ENCODE data around the gene TBKBP1.
A peak's percentile ranks its signal among the peaks of the same experiment; 100 is the strongest.

TBKBP1 gene

DNA sequence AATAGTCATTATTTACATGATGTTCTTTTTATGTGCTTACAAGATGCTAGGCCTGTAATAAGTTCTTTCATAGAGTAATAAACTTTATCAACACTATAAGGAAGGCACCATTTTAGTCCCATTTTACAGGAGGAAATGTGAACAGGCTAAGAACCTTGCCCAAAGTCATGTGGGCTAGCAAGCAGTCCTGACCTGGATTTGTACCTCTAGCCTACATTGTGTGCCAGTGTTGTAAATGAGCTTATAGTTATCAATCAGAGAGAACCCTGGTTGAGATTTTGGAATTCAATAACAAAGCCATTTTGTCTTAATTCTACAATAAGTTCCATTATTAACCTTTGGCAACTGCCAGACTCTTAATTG, 6.7 kb upstream of the TBKBP1 start:
- Mint-ChIP-seq H3K4me1 (ENCODE audit: low read depth) (peaks cover 12% of the 10 kb centered on the region), H3K36me3 (peaks cover 3% of the 10 kb centered on the region), H3K9me3 (ENCODE audit: low read depth) (no peaks in the 10 kb centered on the region), H3K27me3 (no peaks in the 10 kb centered on the region), H3K4me3 (no peak overlapping the region), H3K27ac (peak overlapping the region; percentile 22)

DNA sequence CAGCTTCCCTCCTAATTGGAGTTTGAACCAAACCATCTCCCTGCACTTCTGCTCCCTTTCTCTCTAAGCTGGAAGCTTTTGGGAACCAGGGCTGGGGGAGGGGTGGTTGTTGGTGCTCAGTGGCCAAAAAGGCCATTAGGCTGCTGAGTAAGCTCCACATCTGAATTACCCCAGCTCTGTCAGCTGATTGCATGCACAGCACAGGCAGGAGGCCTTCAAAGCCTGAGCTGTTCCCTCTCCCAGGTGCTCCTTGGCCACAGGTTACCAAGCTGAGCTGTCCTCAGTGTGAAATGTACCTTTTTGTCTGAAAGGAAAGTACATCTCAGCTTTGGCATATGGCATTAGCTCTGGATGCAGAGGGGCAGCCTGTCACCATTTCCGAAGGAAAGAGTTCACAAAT, 6.2 kb upstream of the TBKBP1 start:
- Mint-ChIP-seq H3K4me1 (ENCODE audit: low read depth) (peaks cover 16% of the 10 kb centered on the region), H3K4me3 (no peak overlapping the region), H3K27me3 (no peaks in the 10 kb centered on the region), H3K9me3 (ENCODE audit: low read depth) (no peaks in the 10 kb centered on the region), H3K27ac (no peak overlapping the region), H3K36me3 (peaks cover 3% of the 10 kb centered on the region)

DNA sequence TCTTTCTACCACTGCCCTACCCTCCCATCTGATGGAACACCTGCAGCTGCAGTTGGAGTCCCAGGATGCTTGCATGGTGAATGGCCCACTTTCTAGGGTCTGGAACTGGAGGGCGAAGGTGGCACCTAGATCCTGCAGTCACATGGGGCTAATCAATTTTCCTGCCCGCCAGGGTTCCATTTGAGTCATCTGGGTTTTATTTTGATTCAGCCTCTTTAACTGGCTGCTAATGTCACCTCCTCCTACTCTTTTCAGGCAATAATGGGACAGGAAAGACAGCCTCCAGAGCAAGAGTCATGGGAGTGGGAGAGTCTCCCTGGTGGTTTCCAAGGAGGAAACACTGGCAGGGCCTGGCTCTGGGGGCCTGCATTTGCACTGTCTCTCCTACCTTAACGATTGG, 3.8 kb upstream of the TBKBP1 start:
- Mint-ChIP-seq H3K9me3 (ENCODE audit: low read depth) (no peaks in the 10 kb centered on the region), H3K36me3 (no peaks in the 10 kb centered on the region), H3K27ac (no peak overlapping the region), H3K4me3 (no peak overlapping the region), H3K4me1 (ENCODE audit: low read depth) (peaks cover 28% of the 10 kb centered on the region), H3K27me3 (no peaks in the 10 kb centered on the region)

DNA sequence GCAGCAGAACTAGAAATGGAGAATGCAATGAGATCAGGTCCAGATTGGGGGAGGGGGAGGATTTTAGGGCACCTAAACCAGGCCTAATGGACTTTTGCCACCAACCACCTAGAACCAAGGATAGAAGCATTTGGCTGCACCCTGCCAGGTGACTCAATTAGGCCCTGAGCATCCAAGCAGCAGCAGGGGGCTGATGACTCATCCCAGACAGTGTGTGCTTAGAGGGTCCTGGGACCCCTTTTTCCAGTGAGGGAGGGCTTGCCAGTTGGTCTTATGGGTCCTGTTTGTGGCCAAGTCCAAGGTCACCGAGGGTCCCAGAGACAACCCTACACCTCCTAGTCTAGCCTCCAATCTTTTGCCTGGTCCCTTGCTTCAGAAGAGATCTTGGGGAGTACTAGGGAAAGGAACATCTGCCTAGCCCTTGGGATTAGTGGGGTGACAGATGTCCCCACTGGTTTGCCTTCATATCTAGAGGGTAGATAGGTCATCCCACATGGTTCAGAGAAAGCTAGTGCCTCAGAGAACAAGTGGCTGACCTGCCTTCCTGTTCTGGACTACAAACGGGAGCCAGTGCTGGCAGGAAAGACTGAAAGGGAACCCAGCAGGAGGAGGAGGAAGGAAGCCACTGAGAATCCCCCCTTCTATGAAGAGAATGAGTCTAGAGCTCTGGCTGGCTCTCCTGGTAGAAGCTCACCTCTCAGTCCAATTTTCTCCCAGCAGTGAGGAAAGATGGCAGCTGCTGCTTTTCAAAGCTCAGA, 1.6 kb upstream of the TBKBP1 start:
- H3K4me1 Mint-ChIP-seq (ENCODE audit: low read depth) = peaks cover 41% of the 10 kb centered on the region
- H3K27me3 Mint-ChIP-seq = no peaks in the 10 kb centered on the region
- H3K9me3 Mint-ChIP-seq (ENCODE audit: low read depth) = no peaks in the 10 kb centered on the region
- peak overlapping the region; percentile 54 for H3K27ac Mint-ChIP-seq
- peaks cover 2% of the 10 kb centered on the region for H3K36me3 Mint-ChIP-seq
- H3K4me3 Mint-ChIP-seq = peak overlapping the region; percentile 98

DNA sequence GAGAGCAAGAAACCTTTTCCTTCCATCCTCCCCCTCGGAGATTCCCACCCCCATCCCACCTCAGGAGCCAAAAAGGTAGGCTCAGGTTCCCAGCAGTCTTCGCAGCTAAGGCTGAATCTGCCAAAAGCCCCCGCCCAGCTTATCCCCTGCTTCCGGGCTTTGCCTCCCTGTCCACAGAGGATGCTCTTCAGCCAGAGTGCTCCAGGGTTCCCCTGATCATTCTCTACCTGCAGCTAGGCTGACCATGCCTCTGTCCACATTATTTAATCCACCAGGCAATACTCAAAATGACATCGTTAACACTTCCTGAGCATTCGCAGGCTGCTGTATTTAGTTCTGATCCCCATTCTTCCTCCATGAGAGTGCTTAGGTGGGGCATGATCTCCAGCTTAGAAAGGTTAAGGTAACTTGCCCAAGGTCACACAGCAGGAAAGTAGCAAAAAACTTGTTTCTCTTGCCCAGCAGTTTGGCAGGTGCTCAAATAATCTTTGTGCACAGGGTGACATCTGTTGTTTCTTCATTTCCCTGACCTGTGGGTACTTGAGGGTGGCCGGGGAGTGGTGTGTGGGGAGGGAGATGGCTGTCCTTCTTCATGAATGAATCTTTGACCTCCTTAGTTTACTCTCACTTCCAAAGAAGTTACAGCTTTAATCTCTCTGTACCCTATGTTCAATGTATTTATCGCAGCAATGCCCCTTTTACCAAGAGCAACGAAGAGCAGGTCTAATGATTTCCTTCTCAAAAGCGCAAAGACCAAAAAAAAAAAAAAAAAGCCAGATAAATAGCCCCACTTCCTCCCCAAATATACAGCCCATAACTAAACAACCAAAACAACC, 848 bp upstream of the TBKBP1 start:
- H3K36me3 Mint-ChIP-seq = peaks cover 2% of the 10 kb centered on the region
- peak overlapping the region; percentile 98 for H3K4me3 Mint-ChIP-seq
- peak overlapping the region; percentile 98 for H3K27ac Mint-ChIP-seq
- H3K27me3 Mint-ChIP-seq = no peaks in the 10 kb centered on the region
- no peaks in the 10 kb centered on the region for H3K9me3 Mint-ChIP-seq (ENCODE audit: low read depth)
- peaks cover 45% of the 10 kb centered on the region for H3K4me1 Mint-ChIP-seq (ENCODE audit: low read depth)

DNA sequence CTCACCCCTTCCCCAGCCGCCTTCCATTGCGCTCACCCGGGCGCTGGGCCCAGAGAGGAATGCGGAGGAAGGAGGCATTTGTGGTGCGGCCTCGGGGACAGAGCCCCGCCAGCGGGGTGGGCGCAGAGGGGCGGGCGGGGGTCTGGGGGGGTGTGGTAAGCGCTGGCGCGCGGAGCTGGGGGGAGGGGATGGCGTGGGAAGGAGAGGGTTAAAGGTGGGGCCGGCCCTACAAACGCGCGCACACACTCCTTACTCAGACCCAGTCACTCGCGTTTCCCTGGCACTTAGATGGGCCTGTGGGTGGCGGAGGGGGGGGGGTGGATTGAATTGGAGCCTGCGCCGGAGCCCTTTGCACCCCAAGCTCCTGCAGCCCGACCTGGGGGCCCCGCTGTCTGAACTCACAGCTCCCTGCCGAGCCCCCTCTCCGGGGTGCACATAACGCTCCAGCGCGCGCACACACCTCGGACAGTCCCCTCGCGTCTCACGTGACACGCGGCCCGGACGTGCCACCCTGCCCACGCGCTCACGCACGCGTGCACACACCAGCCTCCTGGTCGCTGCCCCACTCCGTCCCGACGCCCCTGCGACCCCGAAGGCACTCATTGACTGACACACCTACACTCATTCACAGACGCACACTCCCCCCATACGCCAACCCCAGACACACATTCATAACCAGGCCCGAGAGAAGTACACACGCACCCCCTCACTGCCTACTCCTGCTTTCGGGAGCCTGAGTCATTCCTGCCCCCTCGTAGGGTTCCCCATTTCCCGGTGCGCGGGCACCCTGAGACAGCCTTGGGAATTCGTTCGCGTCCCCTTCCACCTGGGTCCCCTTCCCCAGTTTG, 844 bp downstream of the TBKBP1 start:
- Mint-ChIP-seq H3K4me1 (ENCODE audit: low read depth) (peaks cover 57% of the 10 kb centered on the region), H3K4me3 (peak overlapping the region; percentile 88), H3K27ac (peak overlapping the region; percentile 91), H3K36me3 (peaks cover 4% of the 10 kb centered on the region), H3K9me3 (ENCODE audit: low read depth) (no peaks in the 10 kb centered on the region), H3K27me3 (no peaks in the 10 kb centered on the region)

DNA sequence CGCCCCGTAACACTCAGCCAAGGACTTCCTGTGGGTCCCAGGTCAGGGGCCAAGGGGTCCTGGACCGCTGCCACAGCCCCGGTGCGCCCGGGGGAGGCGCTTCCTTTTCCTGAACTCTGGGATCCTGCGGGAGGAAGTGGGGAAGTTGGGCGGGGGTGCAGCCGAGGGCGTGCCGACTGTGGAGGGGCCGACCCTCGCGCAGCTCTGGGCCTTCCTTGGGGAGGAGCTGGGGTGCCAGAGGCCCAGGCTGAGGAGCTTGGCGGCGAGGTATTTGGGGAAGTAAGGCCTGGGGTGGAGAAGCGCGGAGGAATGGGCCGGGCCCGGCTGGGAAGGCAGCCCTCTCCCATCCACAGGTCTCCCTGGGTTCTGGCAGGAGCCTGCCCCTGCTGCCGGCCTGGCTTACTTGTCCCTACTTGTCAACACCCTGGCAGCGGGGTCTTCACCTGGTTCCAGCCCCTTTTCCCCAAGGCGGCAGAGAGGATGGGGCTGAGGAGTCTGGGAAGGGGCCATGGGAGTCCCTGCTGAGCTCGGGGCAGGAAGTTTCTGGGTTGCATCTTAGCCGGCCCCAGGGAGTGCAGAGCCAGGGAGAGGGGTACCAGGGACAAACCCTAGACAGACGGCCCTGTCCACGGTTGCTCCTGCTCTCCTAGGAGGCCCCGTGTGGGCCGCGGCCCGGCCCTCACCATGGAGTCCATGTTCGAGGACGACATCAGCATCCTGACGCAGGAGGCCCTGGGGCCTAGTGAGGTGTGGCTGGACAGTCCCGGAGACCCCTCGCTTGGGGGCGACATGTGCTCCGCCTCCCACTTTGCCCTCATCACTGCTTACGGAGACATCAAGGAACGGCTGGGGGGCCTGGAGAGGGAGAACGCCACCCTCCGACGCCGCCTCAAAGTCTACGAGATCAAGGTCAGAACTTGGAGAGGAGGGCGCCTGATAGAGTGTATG, 1.7 kb downstream of the TBKBP1 start:
- peak overlapping the region; percentile 91 for H3K27ac Mint-ChIP-seq
- no peaks in the 10 kb centered on the region for H3K27me3 Mint-ChIP-seq
- no peaks in the 10 kb centered on the region for H3K9me3 Mint-ChIP-seq (ENCODE audit: low read depth)

GRCh38 chr17:47696717-47697642, 3.0 kb downstream of the TBKBP1 start:
- Mint-ChIP-seq H3K27me3 (no peaks in the 10 kb centered on the region), H3K9me3 (ENCODE audit: low read depth) (no peaks in the 10 kb centered on the region), H3K4me1 (ENCODE audit: low read depth) (peaks cover 63% of the 10 kb centered on the region), H3K27ac (peak overlapping the region; percentile 73), H3K4me3 (peak overlapping the region; percentile 88), H3K36me3 (peaks cover 6% of the 10 kb centered on the region)

More for the DNA sequence above, 1.7 kb downstream of the TBKBP1 start:
- Mint-ChIP-seq H3K4me1 (ENCODE audit: low read depth) (peaks cover 57% of the 10 kb centered on the region), H3K4me3 (peak overlapping the region; percentile 88), H3K36me3 (peaks cover 4% of the 10 kb centered on the region)

DNA sequence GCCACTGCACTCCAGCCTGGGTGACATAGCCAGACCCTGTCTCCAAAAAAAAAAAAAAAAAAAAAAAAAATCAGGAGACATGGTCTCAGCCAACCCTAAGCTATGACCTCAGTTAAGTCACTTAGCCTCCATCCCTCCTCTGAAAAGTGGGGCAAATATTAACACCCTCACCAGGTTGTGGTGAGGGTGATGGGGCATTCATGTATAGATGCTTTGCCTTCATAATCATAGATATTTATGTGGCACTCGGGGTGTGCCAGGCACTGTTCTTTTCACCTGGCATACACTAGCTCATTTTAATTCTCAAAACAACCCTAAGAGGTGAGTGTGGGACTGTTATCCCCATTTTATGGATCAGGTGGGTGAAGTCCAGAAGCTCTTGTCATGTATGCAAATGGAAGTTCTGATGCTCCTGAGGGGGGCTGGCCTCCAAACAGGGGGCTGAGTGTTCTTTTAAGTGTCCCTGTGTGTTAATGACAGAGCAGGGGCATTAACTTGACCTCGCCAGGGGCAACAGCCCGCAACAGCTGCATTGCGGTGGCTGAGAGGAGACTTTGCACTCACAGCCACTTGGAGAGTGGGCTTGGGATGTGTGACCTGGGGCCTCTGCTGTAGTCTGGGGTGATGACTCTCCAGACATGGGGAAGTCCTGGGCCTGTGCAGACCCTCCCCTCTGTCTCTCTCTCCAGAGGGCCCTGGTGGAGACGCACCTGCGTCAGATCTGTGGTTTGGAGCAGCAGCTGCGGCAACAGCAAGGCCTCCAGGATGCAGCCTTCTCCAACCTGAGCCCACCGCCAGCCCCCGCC, 4.1 kb downstream of the TBKBP1 start:
- no peaks in the 10 kb centered on the region for H3K27me3 Mint-ChIP-seq

GRCh38 chr17:47698749-47699535, 5.0 kb downstream of the TBKBP1 start:
- peak overlapping the region; percentile 82 for H3K27ac Mint-ChIP-seq
- peaks cover 6% of the 10 kb centered on the region for H3K36me3 Mint-ChIP-seq
- peaks cover 63% of the 10 kb centered on the region for H3K4me1 Mint-ChIP-seq (ENCODE audit: low read depth)
- peak overlapping the region; percentile 65 for H3K4me3 Mint-ChIP-seq
- H3K27me3 Mint-ChIP-seq = no peaks in the 10 kb centered on the region
- no peaks in the 10 kb centered on the region for H3K9me3 Mint-ChIP-seq (ENCODE audit: low read depth)

More for the DNA sequence above, 4.1 kb downstream of the TBKBP1 start:
- Mint-ChIP-seq H3K9me3 (ENCODE audit: low read depth) (no peaks in the 10 kb centered on the region), H3K4me3 (peak overlapping the region; percentile 65), H3K36me3 (peaks cover 6% of the 10 kb centered on the region), H3K27ac (peak overlapping the region; percentile 82), H3K4me1 (ENCODE audit: low read depth) (peaks cover 59% of the 10 kb centered on the region)

GRCh38 chr17:47699536-47699840, 5.5 kb downstream of the TBKBP1 start:
- H3K9me3 Mint-ChIP-seq (ENCODE audit: low read depth) = no peaks in the 10 kb centered on the region
- no peaks in the 10 kb centered on the region for H3K27me3 Mint-ChIP-seq
- H3K36me3 Mint-ChIP-seq = peaks cover 6% of the 10 kb centered on the region
- peaks cover 69% of the 10 kb centered on the region for H3K4me1 Mint-ChIP-seq (ENCODE audit: low read depth)
- peak overlapping the region; percentile 67 for H3K4me3 Mint-ChIP-seq
- H3K27ac Mint-ChIP-seq = peak overlapping the region; percentile 64

Measured in activated naive CD8-positive, alpha-beta T cell (primary cell).